GM12892 (cell line): ENCODE results near the gene KRT15.

Experiments
- POLR2A ChIP-seq: IDR thresholded peaks from 2 replicates; pipeline ENCODE4 v1.6.1; 2011; ENCODE audit warnings: low read depth, low read length, control low read depth
- POLR2AphosphoS5 ChIP-seq: IDR thresholded peaks from 2 replicates; pipeline ENCODE4 v1.6.1; 2011; ENCODE audit warnings: low read depth, low read length, control low read depth
- TAF1 ChIP-seq: IDR thresholded peaks from 2 replicates; pipeline ENCODE4 v1.6.1; 2011; ENCODE audit warnings: low read depth, mild to moderate bottlenecking, control low read depth, low read length, borderline replicate concordance

DNA sequence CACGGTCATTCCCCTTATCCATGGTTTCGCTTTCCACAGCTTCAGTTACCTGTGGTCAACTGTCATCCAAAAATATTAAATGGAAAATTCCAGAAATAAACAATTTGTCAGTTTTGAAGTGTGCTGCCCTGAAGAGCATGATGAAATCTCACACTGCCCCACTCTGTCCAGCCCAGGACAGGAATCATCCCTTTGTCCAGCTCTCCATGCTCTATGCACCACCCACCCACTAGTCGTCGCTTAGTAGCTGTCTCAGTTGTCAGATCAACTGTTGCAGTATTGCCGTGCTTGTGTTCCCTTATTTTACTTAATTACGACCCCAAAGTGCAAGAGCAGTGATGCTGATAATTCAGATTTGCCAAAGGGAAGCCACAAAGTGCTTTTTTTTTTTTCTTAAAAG, 42.9 kb upstream of the KRT15 start:
- TF ChIP-seq POLR2A (no peak), TAF1 (no peak), POLR2AphosphoS5 (no peak)
